Measurements from ENCODE around the gene TXNRD1. TPM values are rescaled to one million over a fixed set of nuclear protein-coding genes. Genes with fewer than 3 reads are reported as not detected.
A peak's percentile ranks its signal among the peaks of the same experiment; 100 is the strongest.

Gene TXNRD1
- total RNA-seq, 1 experiment from 2014 or later = 327 TPM

DNA sequence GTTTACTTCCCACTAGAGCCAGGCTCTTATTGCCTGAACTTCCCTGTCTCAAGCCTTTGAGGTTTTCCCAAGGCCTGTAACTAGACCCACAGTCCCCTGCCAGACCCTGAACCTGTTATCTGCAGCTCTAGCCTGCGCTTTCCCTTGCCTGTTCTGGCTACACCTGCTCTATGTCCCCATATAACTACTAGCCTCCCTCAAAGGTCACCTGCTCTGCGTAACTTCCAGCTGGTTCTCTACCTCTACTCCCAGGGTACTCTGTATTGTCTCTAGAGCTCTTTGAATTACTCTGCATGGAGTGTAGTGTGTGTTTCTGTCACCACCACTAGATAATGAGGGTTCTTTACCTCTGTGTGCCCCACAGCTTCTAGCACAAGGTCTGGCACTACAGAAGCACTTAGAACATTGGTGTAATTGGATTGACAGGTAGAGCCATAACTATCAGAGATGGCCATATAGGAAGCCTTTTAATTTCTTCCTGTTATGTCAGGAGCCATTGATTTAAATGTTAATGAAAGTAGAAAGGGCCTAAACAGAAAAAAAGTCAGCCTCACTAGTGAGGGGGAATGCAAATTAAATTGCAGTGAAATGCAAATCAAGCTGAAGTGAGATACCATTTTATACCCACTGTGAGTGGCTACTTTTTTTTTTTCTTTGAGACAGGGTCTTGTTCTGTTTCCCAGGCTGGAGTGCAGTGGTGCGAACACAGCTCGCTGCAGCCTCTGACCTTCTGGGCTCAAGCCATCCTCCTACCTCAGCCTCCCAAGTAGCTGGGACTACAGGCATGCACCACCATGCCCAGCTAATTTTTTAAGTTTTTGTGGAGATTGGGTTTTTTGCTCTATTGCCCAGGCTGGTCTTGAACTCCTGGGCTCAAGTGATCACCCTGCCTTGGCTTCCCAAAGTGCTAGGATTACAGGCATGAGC is 135.7 kb downstream of the TXNRD1 start (continued):
- no peak for TF ChIP-seq CBX3 (IDR thresholded peaks at IDR 0.05; ENCODE audit: low read depth)

DNA sequence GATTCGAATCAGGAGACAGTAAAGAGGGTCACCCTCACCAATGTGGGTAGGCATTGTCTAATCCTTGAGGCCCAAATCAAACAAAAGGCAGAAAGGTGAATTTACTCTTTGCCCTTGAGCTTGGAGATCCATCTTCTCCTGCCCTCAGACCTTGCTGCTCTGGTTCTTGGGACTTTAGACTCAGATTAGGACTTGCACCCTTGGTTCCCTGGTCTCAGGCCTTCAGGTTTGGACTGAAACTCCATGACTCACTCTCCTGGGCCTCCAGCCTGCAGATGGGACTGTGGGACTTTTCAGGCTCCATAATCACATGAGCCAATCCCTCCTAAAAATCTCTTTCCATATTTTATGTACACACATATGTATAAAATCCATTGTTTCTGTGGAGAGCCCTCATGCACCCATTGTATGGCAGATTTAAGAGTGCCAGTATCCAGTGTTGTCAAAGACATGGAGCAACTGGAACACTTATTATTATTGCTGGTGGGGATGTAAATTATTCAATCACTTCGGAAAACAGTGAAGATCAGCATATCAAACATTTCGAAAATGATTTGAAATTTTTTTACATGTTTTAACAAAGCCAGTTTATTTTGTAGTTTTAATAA is 136.6 kb downstream of the TXNRD1 start:
- no peak overlapping the region; the same call in 1 of the 2 replicates for H3K27ac ChIP-seq (ENCODE audit: low read depth, low read length)
- H3K4me1 ChIP-seq (ENCODE audit: control insufficient read depth in 1 of 2, insufficient read depth in 2 of 2, low read length in 2 of 2) = no peaks in the 10 kb centered on the region
- ChIA-PET CTCF (no interaction called here), RAD21 (ENCODE audit: low non-redundant PET in 1 of 2, low total read pairs in 2 of 2, uncharacterized antibody in 2 of 2, unreplicated experiment in 2 of 2) (no interaction called here), POLR2A (no interaction called here)
- H2AFZ ChIP-seq (ENCODE audit: low read depth, low read length, poor library complexity, severe bottlenecking) = no peak overlapping the region
- no peaks in the 10 kb centered on the region for H3K9me3 ChIP-seq (ENCODE audit: control insufficient read depth in 1 of 2, insufficient read depth in 1 of 2, low read depth in 1 of 2, low read length in 2 of 2)
- intact Hi-C loops (cut with micrococcal nuclease) = no loop called here
- H4K20me1 ChIP-seq (ENCODE audit: insufficient read depth) = peaks cover 21% of the 10 kb centered on the region; the same call in 1 of the 2 replicates
- no peak overlapping the region for H3K4me2 ChIP-seq (ENCODE audit: low read length)
- ATAC-seq (no peak), DNase-seq (ENCODE audit: low read depth, low spot score) (no peak)
- H3K27me3 ChIP-seq (ENCODE audit: insufficient read depth, low read length) = no peaks in the 10 kb centered on the region
- H3K79me2 ChIP-seq (ENCODE audit: insufficient read depth, low read length) = peaks cover 46% of the 10 kb centered on the region
- no peak overlapping the region for H3K4me3 ChIP-seq (replicated peaks in 1 of 2; ENCODE audit: low read depth in 1 of 2, low read length in 2 of 2)
- TF ChIP-seq, protein P1, sequence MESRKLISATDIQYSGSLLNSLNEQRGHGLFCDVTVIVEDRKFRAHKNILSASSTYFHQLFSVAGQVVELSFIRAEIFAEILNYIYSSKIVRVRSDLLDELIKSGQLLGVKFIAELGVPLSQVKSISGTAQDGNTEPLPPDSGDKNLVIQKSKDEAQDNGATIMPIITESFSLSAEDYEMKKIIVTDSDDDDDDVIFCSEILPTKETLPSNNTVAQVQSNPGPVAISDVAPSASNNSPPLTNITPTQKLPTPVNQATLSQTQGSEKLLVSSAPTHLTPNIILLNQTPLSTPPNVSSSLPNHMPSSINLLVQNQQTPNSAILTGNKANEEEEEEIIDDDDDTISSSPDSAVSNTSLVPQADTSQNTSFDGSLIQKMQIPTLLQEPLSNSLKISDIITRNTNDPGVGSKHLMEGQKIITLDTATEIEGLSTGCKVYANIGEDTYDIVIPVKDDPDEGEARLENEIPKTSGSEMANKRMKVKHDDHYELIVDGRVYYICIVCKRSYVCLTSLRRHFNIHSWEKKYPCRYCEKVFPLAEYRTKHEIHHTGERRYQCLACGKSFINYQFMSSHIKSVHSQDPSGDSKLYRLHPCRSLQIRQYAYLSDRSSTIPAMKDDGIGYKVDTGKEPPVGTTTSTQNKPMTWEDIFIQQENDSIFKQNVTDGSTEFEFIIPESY (IDR thresholded peaks at IDR 0.05; ENCODE audit: extremely low read depth, insufficient replicate concordance, low read length) = no peak
- TF ChIP-seq, protein P2, sequence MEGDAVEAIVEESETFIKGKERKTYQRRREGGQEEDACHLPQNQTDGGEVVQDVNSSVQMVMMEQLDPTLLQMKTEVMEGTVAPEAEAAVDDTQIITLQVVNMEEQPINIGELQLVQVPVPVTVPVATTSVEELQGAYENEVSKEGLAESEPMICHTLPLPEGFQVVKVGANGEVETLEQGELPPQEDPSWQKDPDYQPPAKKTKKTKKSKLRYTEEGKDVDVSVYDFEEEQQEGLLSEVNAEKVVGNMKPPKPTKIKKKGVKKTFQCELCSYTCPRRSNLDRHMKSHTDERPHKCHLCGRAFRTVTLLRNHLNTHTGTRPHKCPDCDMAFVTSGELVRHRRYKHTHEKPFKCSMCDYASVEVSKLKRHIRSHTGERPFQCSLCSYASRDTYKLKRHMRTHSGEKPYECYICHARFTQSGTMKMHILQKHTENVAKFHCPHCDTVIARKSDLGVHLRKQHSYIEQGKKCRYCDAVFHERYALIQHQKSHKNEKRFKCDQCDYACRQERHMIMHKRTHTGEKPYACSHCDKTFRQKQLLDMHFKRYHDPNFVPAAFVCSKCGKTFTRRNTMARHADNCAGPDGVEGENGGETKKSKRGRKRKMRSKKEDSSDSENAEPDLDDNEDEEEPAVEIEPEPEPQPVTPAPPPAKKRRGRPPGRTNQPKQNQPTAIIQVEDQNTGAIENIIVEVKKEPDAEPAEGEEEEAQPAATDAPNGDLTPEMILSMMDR (IDR thresholded peaks at IDR 0.05 in 2 of 3, conservative IDR thresholded peaks at IDR 0.05 in 1 of 3; ENCODE audit: borderline replicate concordance in 1 of 3, insufficient read depth in 1 of 3, low read depth in 2 of 3, low read length in 2 of 3) = no peak
- TF ChIP-seq POLR2A (IDR thresholded peaks at IDR 0.05; ENCODE audit: borderline replicate concordance, extremely low read depth, insufficient read depth, insufficient read length) = no peak
- TF ChIP-seq SP1 (IDR thresholded peaks at IDR 0.05; ENCODE audit: low read depth) = 0 out of 2 replicates have a peak, but pooled peaks have one; percentile 13
- no peak for TF ChIP-seq RAD21 (IDR thresholded peaks at IDR 0.05; ENCODE audit: low read depth)
- TF ChIP-seq YY1 (IDR thresholded peaks at IDR 0.05; ENCODE audit: extremely low read depth, insufficient replicate concordance, low read depth, low read length) = no peak
- BruUV-seq (replicated peaks) = no TSS peak
- no peaks in the 10 kb centered on the region for H3K9me2 ChIP-seq (ENCODE audit: insufficient read depth)
- H3K9ac ChIP-seq (ENCODE audit: low read length) = no peak overlapping the region
- peaks cover 33 to 60% of the 10 kb centered on the region in 2 experiments for H3K36me3 ChIP-seq (ENCODE audit: control insufficient read depth in 1 of 2, insufficient read depth in 2 of 2, low read length in 2 of 2)
